ENCODE measurements around the gene MAN2B1.

DNA sequence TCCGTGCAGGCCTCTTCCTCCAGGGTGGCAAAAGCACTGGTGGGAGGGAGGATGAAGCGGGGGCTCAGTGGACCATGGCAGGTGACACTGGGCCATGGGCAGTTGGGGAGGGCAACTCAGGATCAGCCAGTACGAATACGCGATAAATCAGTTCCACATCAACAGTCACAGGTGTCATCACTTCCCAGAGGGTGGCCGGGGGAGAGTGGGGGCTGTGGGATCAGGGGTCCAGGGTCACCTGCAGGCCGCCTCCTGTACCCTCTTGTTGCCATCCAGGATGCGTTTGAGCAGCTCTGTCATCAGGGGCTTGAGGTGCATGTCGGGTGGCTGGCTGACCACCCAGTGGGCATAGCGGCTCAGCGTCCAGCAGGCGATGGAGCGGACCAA, 39.8 kb upstream of the MAN2B1 start:
- no peak for TF ChIP-seq POLR2AphosphoS5 (IDR thresholded peaks at IDR 0.05; ENCODE audit: insufficient read depth in 1 of 2, low read depth in 1 of 2)
- TF ChIP-seq, protein P1, sequence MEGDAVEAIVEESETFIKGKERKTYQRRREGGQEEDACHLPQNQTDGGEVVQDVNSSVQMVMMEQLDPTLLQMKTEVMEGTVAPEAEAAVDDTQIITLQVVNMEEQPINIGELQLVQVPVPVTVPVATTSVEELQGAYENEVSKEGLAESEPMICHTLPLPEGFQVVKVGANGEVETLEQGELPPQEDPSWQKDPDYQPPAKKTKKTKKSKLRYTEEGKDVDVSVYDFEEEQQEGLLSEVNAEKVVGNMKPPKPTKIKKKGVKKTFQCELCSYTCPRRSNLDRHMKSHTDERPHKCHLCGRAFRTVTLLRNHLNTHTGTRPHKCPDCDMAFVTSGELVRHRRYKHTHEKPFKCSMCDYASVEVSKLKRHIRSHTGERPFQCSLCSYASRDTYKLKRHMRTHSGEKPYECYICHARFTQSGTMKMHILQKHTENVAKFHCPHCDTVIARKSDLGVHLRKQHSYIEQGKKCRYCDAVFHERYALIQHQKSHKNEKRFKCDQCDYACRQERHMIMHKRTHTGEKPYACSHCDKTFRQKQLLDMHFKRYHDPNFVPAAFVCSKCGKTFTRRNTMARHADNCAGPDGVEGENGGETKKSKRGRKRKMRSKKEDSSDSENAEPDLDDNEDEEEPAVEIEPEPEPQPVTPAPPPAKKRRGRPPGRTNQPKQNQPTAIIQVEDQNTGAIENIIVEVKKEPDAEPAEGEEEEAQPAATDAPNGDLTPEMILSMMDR (IDR thresholded peaks at IDR 0.05): no peak
